HepG2 (cell line): ENCODE measurements around the gene FPR3. TPM values are rescaled to one million over a fixed set of nuclear protein-coding genes. Genes with fewer than 3 reads are reported as not detected.

Source experiments
- ATAC-seq: fragments of 200-7000 bp; cut with Tn5 transposase; 3 replicates; pipeline ENCODE4 v1.9.1; 2020; ENCODE audit warnings: mild to moderate bottlenecking, moderate library complexity
- BruUV-seq: library from RNA; stranded (reverse); fragments of 400-500 nt; replicated peaks from 2 replicates; lab custom pipeline; 2021; lab: Mats Ljungman, UMichigan
- CTCF ChIA-PET: fragments of 300-600 bp; formaldehyde crosslinking; extraction: SDS; loops from one replicate; lab custom pipeline; 2021; ENCODE audit warnings: low total read pairs, inconsistent platforms, low intra/inter-chr PET ratio; lab: Yijun Ruan, JAX
- POLR2A ChIA-PET: fragments of 350-600 bp; sonication (Branson Sonifier 250); formaldehyde crosslinking; loops from one replicate; lab custom pipeline; 2020; ENCODE audit warnings: antibody characterized with exemption, inconsistent platforms; lab: Yijun Ruan, JAX
- DNase-seq: peaks from one replicate; pipeline ENCODE4 v3.0.0-alpha.2; 2015; ENCODE audit warnings: low spot score
- FAIRE-seq: peaks from 3 replicates; lab custom pipeline; 2011; peaks lifted over from hg19 to GRCh38; lab: Jason Lieb, UNC
- H2AFZ ChIP-seq: one replicate; pipeline ENCODE4 v1.6.1; 2011; ENCODE audit warnings: low read length, inconsistent platforms
- H3K27ac ChIP-seq: fragments of 300-600 bp; 3 replicates; pipeline ENCODE4 v1.8.0; 2011; ENCODE audit warnings: mixed run types, mild to moderate bottlenecking, mixed read lengths, low read length, inconsistent platforms; ENCODE audit not compliant: insufficient read depth; ENCODE audit errors: extremely low read length
- H3K27me3 ChIP-seq, 2 experiments: fragments of 200-600 bp in 1 of 2; 2 replicates in 1 of 2; 3 replicates in 1 of 2; pipeline versions ENCODE4 v1.6.0 to v1.8.0; 2011; ENCODE audit warnings: low read length in 2 of 2, mild to moderate bottlenecking in 2 of 2, moderate library complexity in 2 of 2, inconsistent platforms in 1 of 2; ENCODE audit not compliant: insufficient read depth in 2 of 2, control insufficient read depth in 1 of 2
- H3K36me3 ChIP-seq, 2 experiments: fragments of 200-600 bp in 1 of 2; replicated peaks in 1 of 2; 2 replicates in 1 of 2; 3 replicates in 1 of 2; pipeline versions ENCODE4 v1.5.1 to v1.8.0; 2011; ENCODE audit warnings: low read length in 2 of 2, inconsistent platforms in 1 of 2; ENCODE audit not compliant: insufficient read depth in 2 of 2, control insufficient read depth in 1 of 2
- H3K4me1 ChIP-seq: 2 replicates; pipeline ENCODE4 v1.5.1; 2012; ENCODE audit warnings: low read length, inconsistent platforms; ENCODE audit not compliant: insufficient read depth
- H3K4me2 ChIP-seq: 2 replicates; pipeline ENCODE4 v1.6.0; 2011; ENCODE audit warnings: low read depth, low read length, inconsistent platforms
- H3K4me3 ChIP-seq, 3 experiments: fragments of 200-600 bp in 1 of 3; sonication (generic), shearing (Covaris generic) in 1 of 3; replicated peaks in 1 of 3; 2 replicates each; pipeline ENCODE4 v1.5.1; 2011 to 2016; ENCODE audit warnings: low read length in 3 of 3, inconsistent platforms in 2 of 3, low read depth in 2 of 3, mild to moderate bottlenecking in 2 of 3, control low read depth in 1 of 3, mixed read lengths in 1 of 3; ENCODE audit not compliant: insufficient read depth in 1 of 3
- H3K79me2 ChIP-seq: one replicate; pipeline ENCODE4 v1.6.1; 2011; ENCODE audit warnings: low read length, inconsistent platforms; ENCODE audit not compliant: insufficient read depth
- H3K9ac ChIP-seq: 2 replicates; pipeline ENCODE4 v1.6.0; 2011; ENCODE audit warnings: mild to moderate bottlenecking, low read depth, low read length, inconsistent platforms; ENCODE audit not compliant: insufficient read depth
- H3K9me3 ChIP-seq: 2 replicates; pipeline ENCODE4 v1.5.1; 2012; ENCODE audit warnings: mild to moderate bottlenecking, low read length
- H4K20me1 ChIP-seq: 2 replicates; pipeline ENCODE4 v1.6.0; 2011; ENCODE audit warnings: inconsistent platforms, mild to moderate bottlenecking, low read length, moderate library complexity; ENCODE audit not compliant: insufficient read depth
- ATM ChIP-seq: fragments of 450-650 bp; IDR thresholded peaks from 2 replicates; pipeline ENCODE4 v1.7.1; 2017; ENCODE audit warnings: mild to moderate bottlenecking, borderline replicate concordance
- BORCS8-MEF2B ChIP-seq: sonication (generic); formaldehyde crosslinking; IDR thresholded peaks from 2 replicates; pipeline ENCODE4 v1.8.0; 2022; ENCODE audit warnings: mild to moderate bottlenecking, missing genetic modification reagents
- CBX1 ChIP-seq: IDR thresholded peaks from one replicate; pipeline ENCODE4 v1.6.1; 2016; ENCODE audit warnings: antibody characterized with exemption, low read depth
- GRHL1 ChIP-seq: sonication (generic); formaldehyde crosslinking; conservative IDR thresholded peaks from 2 replicates; pipeline ENCODE4 v1.8.0; 2022; ENCODE audit warnings: missing genetic modification reagents
- KLF9 ChIP-seq: IDR thresholded peaks from 2 replicates; pipeline ENCODE4 v1.6.1; 2016; ENCODE audit warnings: low read depth
- NR1H2 ChIP-seq: sonication (generic); formaldehyde crosslinking; IDR thresholded peaks from 2 replicates; pipeline ENCODE4 v1.8.1; 2022; ENCODE audit warnings: low read depth, missing genetic modification reagents, borderline replicate concordance
- POLR2G ChIP-seq: fragments of 200-400 bp; formaldehyde crosslinking; IDR thresholded peaks from 2 replicates; pipeline ENCODE4 v1.6.1; 2018; ENCODE audit warnings: mild to moderate bottlenecking, low read depth, low read length, moderate library complexity
- SUZ12 ChIP-seq: fragments of 150-350 bp; IDR thresholded peaks from 2 replicates; pipeline ENCODE4 v1.6.1; 2014; ENCODE audit warnings: low read depth, low read length
- TAF1 ChIP-seq: sonication (generic); formaldehyde crosslinking; IDR thresholded peaks from 2 replicates; pipeline ENCODE4 v1.4.0; 2020; ENCODE audit warnings: missing genetic modification reagents
- ZNF138 ChIP-seq: sonication (generic); formaldehyde crosslinking; IDR thresholded peaks from 2 replicates; pipeline ENCODE4 v1.5.0; 2020; ENCODE audit warnings: mild to moderate bottlenecking, low read depth, missing genetic modification reagents
- ZNF160 ChIP-seq: sonication (generic); formaldehyde crosslinking; IDR thresholded peaks from 2 replicates; pipeline ENCODE4 v1.8.0; 2022; ENCODE audit warnings: mild to moderate bottlenecking, inconsistent platforms, missing genetic modification reagents
- ZNF317 ChIP-seq: sonication (generic); formaldehyde crosslinking; IDR thresholded peaks from 2 replicates; pipeline ENCODE4 v1.5.0; 2020; ENCODE audit warnings: mild to moderate bottlenecking, missing genetic modification reagents
- ZNF33A ChIP-seq: sonication (generic); formaldehyde crosslinking; IDR thresholded peaks from 2 replicates; pipeline ENCODE4 v1.5.1; 2020; ENCODE audit warnings: missing genetic modification reagents, mild to moderate bottlenecking, moderate library complexity, borderline replicate concordance
- ZNF530 ChIP-seq: sonication (generic); formaldehyde crosslinking; IDR thresholded peaks from 2 replicates; pipeline ENCODE4 v1.5.0; 2020; ENCODE audit warnings: low read depth, mild to moderate bottlenecking, missing genetic modification reagents
- ZNF737 ChIP-seq: sonication (generic); formaldehyde crosslinking; IDR thresholded peaks from 2 replicates; pipeline ENCODE4 v1.5.0; 2020; ENCODE audit warnings: missing genetic modification reagents, mild to moderate bottlenecking, borderline replicate concordance
- whole genome bisulfite sequencing: methylation state at CpG from one replicate; pipeline ENCODE4 v1.1.6; 2017; ENCODE audit warnings: low lambda C conversion rate; 5-methylcytosine and 5-hydroxymethylcytosine counted together
- in situ Hi-C: cut with HindIII; loops from 2 replicates; pipeline ENCODE4 v1.10.0; 2017; ENCODE audit warnings: low pct_unique_long_range_greater_than_20kb; ENCODE audit not compliant: extremely low pct_ligation_motif_present
- intact Hi-C: fragments of 100-400 bp; cut with micrococcal nuclease; formaldehyde crosslinking; loops from one replicate; pipeline ENCODE4 v1.10.0; 2022; ENCODE audit not compliant: unreplicated experiment
- polyA plus RNA-seq, 8 experiments: library from polyadenylated mRNA; depleted of rRNA in 3 of 8; stranded (reverse) in 7 of 8; unstranded in 1 of 8; fragments of >200 nt; fragmentation: Illumina TruSeq in 4 of 8; extraction: Trizol in 4 of 8; gene quantifications; 2 replicates each; pipeline versions ENCODE4 v1.2.1 to v1.2.3, GENCODE V29; 2011 to 2016; ENCODE audit warnings: low read depth in 4 of 8, missing spikeins in 1 of 8, mixed read lengths in 1 of 8; ENCODE audit not compliant: insufficient read depth in 1 of 8
- total RNA-seq, 5 experiments: library from RNA; depleted of rRNA; stranded (reverse); fragments of >200 nt; fragmentation: Illumina TruSeq; extraction: Trizol; gene quantifications; 2 replicates each; pipeline ENCODE4 v1.2.3, GENCODE V29; 2016; ENCODE audit warnings: low read depth in 1 of 5

The FPR3 gene
- total and polyA plus RNA-seq, 2 of the 13 experiments (the other 11 are each of a cell fraction or from before 2014, with no cell fraction given): not detected

- ATAC-seq (no peak), DNase-seq (peak; percentile 12), FAIRE-seq (no peak)
- Histone ChIP-seq H3K27ac (no peak overlapping the region), H2AFZ (no peak overlapping the region), H3K4me3 (no peak overlapping the region), H3K36me3 (no peaks in the 10 kb centered on the region), H3K9me3 (peaks cover 26% of the 10 kb centered on the region), H3K27me3 (no peaks in the 10 kb centered on the region), H4K20me1 (no peaks in the 10 kb centered on the region), H3K4me2 (no peak overlapping the region), H3K9ac (no peak overlapping the region), H3K4me1 (peaks cover 31% of the 10 kb centered on the region), H3K79me2 (no peaks in the 10 kb centered on the region)
- intact Hi-C loops: no loop called here
- WGBS: 57% methylated on average over 7 of the region's 7 CpGs
- TF ChIP-seq ZNF138 (CRISPR knock-in tag) (no peak), ZNF317 (CRISPR knock-in tag) (no peak), POLR2G (no peak), TAF1 (CRISPR knock-in tag) (no peak), BORCS8-MEF2B (CRISPR knock-in tag) (no peak), ZNF33A (CRISPR knock-in tag) (no peak), ATM (no peak), SUZ12 (no peak), ZNF737 (CRISPR knock-in tag) (no peak), ZNF530 (CRISPR knock-in tag) (no peak), ZNF160 (CRISPR knock-in tag) (no peak), KLF9 (CRISPR knock-in tag) (no peak), NR1H2 (CRISPR knock-in tag) (no peak), GRHL1 (CRISPR knock-in tag) (no peak), CBX1 (no peak)
- BruUV-seq: no TSS peak
- CTCF ChIA-PET: no interaction called here
- in situ Hi-C loops: no loop called here
- POLR2A ChIA-PET: no interaction called here
Measured at GRCh38 chr19:51800473-51801244, 5.7 kb downstream of the FPR3 start.
